ENCODE data around the gene PCED1A.
"Not testable (repeated sequence)": the region's sequence is repeated elsewhere in the genome, so short reads cannot be mapped to it uniquely, and the experiment has no call there.

PCED1A gene

GRCh38 chr20:2825761-2826160, 14.7 kb downstream of the PCED1A start:
- no peak for DNase-seq

- no peak for DNase-seq
Observed at GRCh38 chr20:2822073-2822472, 18.4 kb downstream of the PCED1A start.

GRCh38 chr20:2820896-2821869, 19.3 kb downstream of the PCED1A start:
- peak in 1 of 3 donors; percentile 19 for DNase-seq

GRCh38 chr20:2820084-2820895, 20.2 kb downstream of the PCED1A start:
- no peak for DNase-seq

GRCh38 chr20:2817891-2818595, 22.4 kb downstream of the PCED1A start:
- DNase-seq: no peak

GRCh38 chr20:2817341-2817726, 23.1 kb downstream of the PCED1A start:
- DNase-seq: no peak

- no peak for DNase-seq
Observed at GRCh38 chr20:2816583-2817340, 23.7 kb downstream of the PCED1A start.

- no peak for DNase-seq
Observed at GRCh38 chr20:2816030-2816582, 24.3 kb downstream of the PCED1A start, which contains the start of gene TMEM239. TMEM239 (plus strand) TSS chr20:2816364; CDS start chr20:2816555, 191 bp downstream.

GRCh38 chr20:2815242-2815900, 25.1 kb downstream of the PCED1A start:
- DNase-seq: no peak

GRCh38 chr20:2814587-2815051, 25.8 kb downstream of the PCED1A start, which contains the start of gene C20orf141:
C20orf141 (plus strand) TSS chr20:2814987; CDS start chr20:2815185, 198 bp downstream.
- peak in 2 of 3 donors; percentile 35 to 67 for DNase-seq

GRCh38 chr20:2814076-2814475, 26.4 kb downstream of the PCED1A start:
- DNase-seq: no peak

GRCh38 chr20:2812189-2812588, 28.3 kb downstream of the PCED1A start:
- DNase-seq: no peak

- no peak for DNase-seq
Observed at GRCh38 chr20:2809690-2810089, 30.8 kb downstream of the PCED1A start.

GRCh38 chr20:2807929-2808328, 32.5 kb downstream of the PCED1A start:
- not testable (repeated sequence) for DNase-seq

GRCh38 chr20:2807019-2807418, 33.4 kb downstream of the PCED1A start:
- no peak for DNase-seq

GRCh38 chr20:2806351-2806701, 34.1 kb downstream of the PCED1A start:
- no peak for DNase-seq

GRCh38 chr20:2805689-2806350, 34.6 kb downstream of the PCED1A start:
- DNase-seq: no peak

- peak in 1 of 3 donors; percentile 28 for DNase-seq
Observed at GRCh38 chr20:2804852-2805688, 35.4 kb downstream of the PCED1A start.

GRCh38 chr20:2804041-2804828, 36.2 kb downstream of the PCED1A start:
- DNase-seq: no peak

Data from suppressor macrophage treated with lipopolysaccharide for 1 hour (primary cell).